ENCODE data around the gene GPR107. TPM values are rescaled to one million over a fixed set of nuclear protein-coding genes. Genes with fewer than 3 reads are reported as not detected.

Gene GPR107
- polyA plus RNA-seq, 3 donors, result 6.0 to 22.6 (median 6.0) TPM

- Histone ChIP-seq H3K27ac (ENCODE audit: low read depth in 1 of 2, low read length in 2 of 2) (no peak overlapping the region), H3K27me3 (ENCODE audit: control insufficient read depth in 2 of 2, insufficient read depth in 2 of 2, low read length in 2 of 2) (no peaks in the 10 kb centered on the region), H3K9me3 (replicated peaks in 1 of 2; ENCODE audit: control insufficient read depth in 1 of 2, insufficient read depth in 1 of 2, low read length in 2 of 2) (no peaks in the 10 kb centered on the region), H3K4me3 (replicated peaks in 1 of 3; ENCODE audit: low read depth in 2 of 3, low read length in 3 of 3) (no peak overlapping the region), H4K20me1 (ENCODE audit: insufficient read depth, low read length) (no peaks in the 10 kb centered on the region), H3K36me3 (replicated peaks in 1 of 2; ENCODE audit: control insufficient read depth in 1 of 2, insufficient read depth in 2 of 2, low read length in 2 of 2) (no peaks in the 10 kb centered on the region), H3K79me2 (ENCODE audit: insufficient read depth, low read length) (no peaks in the 10 kb centered on the region), H3K4me1 (ENCODE audit: control insufficient read depth in 1 of 2, insufficient read depth in 2 of 2, low read length in 2 of 2) (no peaks in the 10 kb centered on the region), H2AFZ (ENCODE audit: insufficient read depth, low read depth, low read length, poor library complexity, severe bottlenecking) (no peak overlapping the region), H3K9ac (ENCODE audit: insufficient read depth, low read length, poor library complexity, severe bottlenecking) (no peak overlapping the region), H3K4me2 (replicated peaks; ENCODE audit: extremely low read depth, low read length, poor library complexity, severe bottlenecking) (no peak overlapping the region)
- intact Hi-C loops (cut with micrococcal nuclease), result no loop called here
- H3K36me3 Mint-ChIP-seq, result no peaks in the 10 kb centered on the region
- H3K4me3 Mint-ChIP-seq, result no peak overlapping the region
- no peak for TF ChIP-seq CTCF (IDR thresholded peaks at IDR 0.05)
- DNase-seq, result no peak
- peaks cover 4 to 6% (median 5%) of the 10 kb centered on the region in 3 donors for H3K27me3 Mint-ChIP-seq (ENCODE audit: low read depth in 3 of 3)
- no peak overlapping the region for H3K27ac Mint-ChIP-seq
- no peaks in the 10 kb centered on the region for H3K9me3 Mint-ChIP-seq
- 98% methylated on average over 7 of the region's 15 CpGs for WGBS (ENCODE audit: insufficient coverage)
- H3K4me1 Mint-ChIP-seq, result peaks cover 3% of the 10 kb centered on the region
Measured at GRCh38 chr9:130185017-130185416, 131.3 kb downstream of the GPR107 start.

GRCh38 chr9:130185490-130186031, 131.9 kb downstream of the GPR107 start:
- no peak overlapping the region for H3K9ac ChIP-seq (ENCODE audit: insufficient read depth, low read length, poor library complexity, severe bottlenecking)
- no peak overlapping the region for H3K4me2 ChIP-seq (replicated peaks; ENCODE audit: extremely low read depth, low read length, poor library complexity, severe bottlenecking)
- no peak overlapping the region for H3K27ac ChIP-seq (ENCODE audit: low read depth in 1 of 2, low read length in 2 of 2)
- no peaks in the 10 kb centered on the region for H3K36me3 ChIP-seq (replicated peaks in 1 of 2; ENCODE audit: control insufficient read depth in 1 of 2, insufficient read depth in 2 of 2, low read length in 2 of 2)
- no peak overlapping the region for H2AFZ ChIP-seq (ENCODE audit: insufficient read depth, low read depth, low read length, poor library complexity, severe bottlenecking)
- no peaks in the 10 kb centered on the region for H3K79me2 ChIP-seq (ENCODE audit: insufficient read depth, low read length)
- Mint-ChIP-seq H3K36me3 (no peaks in the 10 kb centered on the region), H3K9me3 (no peaks in the 10 kb centered on the region), H3K27ac (no peak overlapping the region), H3K27me3 (ENCODE audit: low read depth in 3 of 3) (peaks cover 3 to 6% (median 6%) of the 10 kb centered on the region in 3 donors), H3K4me3 (no peak overlapping the region), H3K4me1 (peaks cover 3% of the 10 kb centered on the region)
- H4K20me1 ChIP-seq (ENCODE audit: insufficient read depth, low read length), result no peaks in the 10 kb centered on the region
- TF ChIP-seq CTCF (IDR thresholded peaks at IDR 0.05), result no peak
- no peaks in the 10 kb centered on the region for H3K4me1 ChIP-seq (ENCODE audit: control insufficient read depth in 1 of 2, insufficient read depth in 2 of 2, low read length in 2 of 2)
- H3K9me3 ChIP-seq (replicated peaks in 1 of 2; ENCODE audit: control insufficient read depth in 1 of 2, insufficient read depth in 1 of 2, low read length in 2 of 2), result no peaks in the 10 kb centered on the region
- H3K4me3 ChIP-seq (replicated peaks in 1 of 3; ENCODE audit: low read depth in 2 of 3, low read length in 3 of 3), result no peak overlapping the region
- intact Hi-C loops (cut with micrococcal nuclease), result no loop called here
- no peaks in the 10 kb centered on the region for H3K27me3 ChIP-seq (ENCODE audit: control insufficient read depth in 2 of 2, insufficient read depth in 2 of 2, low read length in 2 of 2)
- no peak for DNase-seq
- 75% methylated on average over 17 of the region's 17 CpGs for WGBS (ENCODE audit: insufficient coverage)
